ENCODE results near the gene JARID2. TPM values are rescaled to one million over a fixed set of nuclear protein-coding genes. Genes with fewer than 3 reads are reported as not detected.

The JARID2 gene
- polyA plus RNA-seq, 1 of the 3 experiments (the other 2 are of a cell fraction): 3.4 TPM

DNA sequence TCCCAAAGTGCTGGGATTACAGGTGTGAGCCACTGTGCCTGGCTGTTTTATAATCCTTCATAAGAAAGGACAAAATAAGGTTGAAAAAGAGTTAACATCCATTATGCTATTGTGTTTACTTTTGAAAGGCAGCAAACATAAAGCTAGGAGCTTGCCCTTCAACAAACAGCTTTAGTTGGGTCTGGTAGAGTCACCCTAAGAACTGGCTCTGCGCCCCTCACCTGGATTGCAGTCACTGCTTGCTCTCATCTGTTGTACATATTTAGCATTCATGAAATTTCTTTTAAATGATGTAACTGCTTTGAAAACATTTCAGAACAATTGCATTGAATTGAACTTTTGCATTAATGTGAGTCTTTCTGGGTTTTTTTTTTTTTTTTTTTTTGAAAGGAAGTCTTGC, 38.9 kb downstream of the JARID2 start:
- TF ChIP-seq JUND (IDR thresholded peaks at IDR 0.05) (peak; percentile 23; the same call in 1 of the 2 replicates), TCF12 (IDR thresholded peaks at IDR 0.05) (peak; percentile 36; the same call in 1 of the 2 replicates), SMC3 (IDR thresholded peaks at IDR 0.05; ENCODE audit: low read depth, low read length) (no peak), ELF1 (IDR thresholded peaks at IDR 0.05) (no peak), NFIC (IDR thresholded peaks at IDR 0.05; ENCODE audit: borderline replicate concordance) (peak; percentile 22; the same call in 1 of the 2 replicates), NRF1 (IDR thresholded peaks at IDR 0.05; ENCODE audit: low read depth, low read length) (no peak), FOXM1 (IDR thresholded peaks at IDR 0.05; ENCODE audit: low read depth) (no peak), GATA2 (CRISPR knock-in tag; IDR thresholded peaks at IDR 0.05) (no peak), FOXJ3 (CRISPR knock-in tag; IDR thresholded peaks at IDR 0.05) (no peak)
- TF ChIP-seq, protein P1, sequence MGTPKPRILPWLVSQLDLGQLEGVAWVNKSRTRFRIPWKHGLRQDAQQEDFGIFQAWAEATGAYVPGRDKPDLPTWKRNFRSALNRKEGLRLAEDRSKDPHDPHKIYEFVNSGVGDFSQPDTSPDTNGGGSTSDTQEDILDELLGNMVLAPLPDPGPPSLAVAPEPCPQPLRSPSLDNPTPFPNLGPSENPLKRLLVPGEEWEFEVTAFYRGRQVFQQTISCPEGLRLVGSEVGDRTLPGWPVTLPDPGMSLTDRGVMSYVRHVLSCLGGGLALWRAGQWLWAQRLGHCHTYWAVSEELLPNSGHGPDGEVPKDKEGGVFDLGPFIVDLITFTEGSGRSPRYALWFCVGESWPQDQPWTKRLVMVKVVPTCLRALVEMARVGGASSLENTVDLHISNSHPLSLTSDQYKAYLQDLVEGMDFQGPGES (IDR thresholded peaks at IDR 0.05; ENCODE audit: low read depth, low read length): no peak
- TF ChIP-seq, protein P2, sequence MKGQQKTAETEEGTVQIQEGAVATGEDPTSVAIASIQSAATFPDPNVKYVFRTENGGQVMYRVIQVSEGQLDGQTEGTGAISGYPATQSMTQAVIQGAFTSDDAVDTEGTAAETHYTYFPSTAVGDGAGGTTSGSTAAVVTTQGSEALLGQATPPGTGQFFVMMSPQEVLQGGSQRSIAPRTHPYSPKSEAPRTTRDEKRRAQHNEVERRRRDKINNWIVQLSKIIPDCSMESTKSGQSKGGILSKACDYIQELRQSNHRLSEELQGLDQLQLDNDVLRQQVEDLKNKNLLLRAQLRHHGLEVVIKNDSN (IDR thresholded peaks at IDR 0.05; ENCODE audit: borderline replicate concordance, low read depth): no peak
- Histone ChIP-seq H3K27me3 (ENCODE audit: insufficient read depth) (no peaks in the 10 kb centered on the region), H4K20me1 (ENCODE audit: insufficient read depth) (peaks cover 15% of the 10 kb centered on the region), H3K36me3 (replicated peaks in 1 of 2; ENCODE audit: control insufficient read depth in 1 of 2, insufficient read depth in 2 of 2, low read length in 1 of 2) (no peaks in the 10 kb centered on the region), H3K9ac (no peak overlapping the region), H3K79me2 (ENCODE audit: insufficient read depth) (peaks cover 28% of the 10 kb centered on the region; the same call in 1 of the 2 replicates), H3K9me3 (no peaks in the 10 kb centered on the region), H3K4me3 (ENCODE audit: low read depth in 2 of 2, low read length in 1 of 2) (no peak overlapping the region), H2AFZ (ENCODE audit: low read depth) (no peak overlapping the region), H3K9me2 (no peaks in the 10 kb centered on the region), H3F3A (replicated peaks; ENCODE audit: insufficient read depth) (peaks cover 5% of the 10 kb centered on the region), H3K4me2 (no peak overlapping the region), H3K27ac (ENCODE audit: low read depth in 2 of 2, low read length in 1 of 2) (no peak overlapping the region), H3K4me1 (ENCODE audit: control insufficient read depth in 1 of 2, insufficient read depth in 2 of 2, low read depth in 1 of 2, low read length in 1 of 2) (peaks cover 0 to 14% of the 10 kb centered on the region in 2 experiments; a peak in 1 of 4 replicates)
- ChIA-PET POLR2A (interaction anchor here (0.7 kb wide), 1 partner anchor 813 kb away, joined by 3 read pairs; no protein-coding TSS in a partner anchor), CTCF (interaction anchor here (1.0 to 1.8 kb wide), 2 partner anchors 160 to 1074 kb away, joined by 4 read pairs; no protein-coding TSS in a partner anchor)
- no peak for DNase-seq
- 83% methylated on average over 1 of the region's 1 CpG for WGBS (ENCODE audit: low lambda C conversion rate)

DNA sequence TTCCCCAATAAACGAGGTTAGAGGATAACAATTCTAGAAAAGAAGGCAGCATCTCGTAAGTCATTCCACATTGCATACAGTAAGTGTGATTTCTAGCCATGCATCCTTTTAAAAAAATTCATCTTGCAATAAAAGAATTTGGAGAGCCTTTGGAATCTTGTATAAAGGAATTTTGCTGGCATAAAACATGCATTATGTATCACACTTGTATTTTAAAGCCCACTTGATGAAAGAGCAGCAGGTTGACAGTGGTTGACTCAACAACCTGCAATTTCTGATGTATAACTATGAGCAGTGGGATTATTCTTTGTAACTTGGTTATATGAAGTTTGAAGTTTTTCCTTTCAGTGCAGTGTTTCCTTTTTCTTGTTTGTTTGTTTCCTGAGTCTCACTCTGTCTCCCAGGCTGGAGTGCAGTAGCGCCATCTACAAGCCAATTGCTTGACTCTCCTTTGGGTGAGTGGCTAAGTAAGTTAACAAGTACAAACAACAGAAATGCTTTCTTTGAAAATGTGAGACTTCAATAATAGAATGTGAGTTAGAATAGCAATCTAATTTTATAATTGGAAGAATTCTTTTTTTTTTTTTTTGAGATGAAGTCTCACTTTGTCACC, 39.9 kb downstream of the JARID2 start:
- Histone ChIP-seq H3K27me3 (ENCODE audit: insufficient read depth) (no peaks in the 10 kb centered on the region), H4K20me1 (ENCODE audit: insufficient read depth) (peaks cover 11% of the 10 kb centered on the region), H3K36me3 (replicated peaks in 1 of 2; ENCODE audit: control insufficient read depth in 1 of 2, insufficient read depth in 2 of 2, low read length in 1 of 2) (no peaks in the 10 kb centered on the region), H2AFZ (ENCODE audit: low read depth) (no peak overlapping the region), H3F3A (replicated peaks; ENCODE audit: insufficient read depth) (peaks cover 5% of the 10 kb centered on the region), H3K9me3 (no peaks in the 10 kb centered on the region), H3K9ac (no peak overlapping the region), H3K9me2 (no peaks in the 10 kb centered on the region), H3K4me1 (ENCODE audit: control insufficient read depth in 1 of 2, insufficient read depth in 2 of 2, low read depth in 1 of 2, low read length in 1 of 2) (peaks cover 0 to 10% of the 10 kb centered on the region in 2 experiments; a peak in 1 of 4 replicates), H3K79me2 (ENCODE audit: insufficient read depth) (peaks cover 28% of the 10 kb centered on the region; the same call in 1 of the 2 replicates), H3K4me3 (ENCODE audit: low read depth in 2 of 2, low read length in 1 of 2) (no peak overlapping the region), H3K27ac (ENCODE audit: low read depth in 2 of 2, low read length in 1 of 2) (no peak overlapping the region), H3K4me2 (no peak overlapping the region)
- WGBS (ENCODE audit: low lambda C conversion rate): 94% methylated on average over 3 of the region's 3 CpGs
- DNase-seq: no peak
- ChIA-PET POLR2A (interaction anchor here (0.7 kb wide), 1 partner anchor 814 kb away, joined by 3 read pairs; no protein-coding TSS in a partner anchor), CTCF (no interaction called here)
- TF ChIP-seq SMC3 (IDR thresholded peaks at IDR 0.05; ENCODE audit: low read depth, low read length) (peak; percentile 3; the same call in 1 of the 2 replicates), TCF12 (IDR thresholded peaks at IDR 0.05) (peak; percentile 23; the same call in 1 of the 2 replicates), RAD21 (IDR thresholded peaks at IDR 0.05; ENCODE audit: low read length) (peak; percentile 40), GABPA (IDR thresholded peaks at IDR 0.05; ENCODE audit: low read depth) (no peak), FOSL2 (IDR thresholded peaks at IDR 0.05; ENCODE audit: borderline replicate concordance, low read depth) (0 out of 2 replicates have a peak, but pooled peaks have one; percentile 5), YY1 (IDR thresholded peaks at IDR 0.05; ENCODE audit: low read depth) (no peak), RFX5 (IDR thresholded peaks at IDR 0.05; ENCODE audit: low read length) (no peak), CHD2 (IDR thresholded peaks at IDR 0.05; ENCODE audit: low read length, partially characterized antibody) (no peak), GATA2 (CRISPR knock-in tag; IDR thresholded peaks at IDR 0.05) (no peak)
- TF ChIP-seq, protein P3, sequence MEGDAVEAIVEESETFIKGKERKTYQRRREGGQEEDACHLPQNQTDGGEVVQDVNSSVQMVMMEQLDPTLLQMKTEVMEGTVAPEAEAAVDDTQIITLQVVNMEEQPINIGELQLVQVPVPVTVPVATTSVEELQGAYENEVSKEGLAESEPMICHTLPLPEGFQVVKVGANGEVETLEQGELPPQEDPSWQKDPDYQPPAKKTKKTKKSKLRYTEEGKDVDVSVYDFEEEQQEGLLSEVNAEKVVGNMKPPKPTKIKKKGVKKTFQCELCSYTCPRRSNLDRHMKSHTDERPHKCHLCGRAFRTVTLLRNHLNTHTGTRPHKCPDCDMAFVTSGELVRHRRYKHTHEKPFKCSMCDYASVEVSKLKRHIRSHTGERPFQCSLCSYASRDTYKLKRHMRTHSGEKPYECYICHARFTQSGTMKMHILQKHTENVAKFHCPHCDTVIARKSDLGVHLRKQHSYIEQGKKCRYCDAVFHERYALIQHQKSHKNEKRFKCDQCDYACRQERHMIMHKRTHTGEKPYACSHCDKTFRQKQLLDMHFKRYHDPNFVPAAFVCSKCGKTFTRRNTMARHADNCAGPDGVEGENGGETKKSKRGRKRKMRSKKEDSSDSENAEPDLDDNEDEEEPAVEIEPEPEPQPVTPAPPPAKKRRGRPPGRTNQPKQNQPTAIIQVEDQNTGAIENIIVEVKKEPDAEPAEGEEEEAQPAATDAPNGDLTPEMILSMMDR (IDR thresholded peaks at IDR 0.05): peak; percentile 34; the same call in 1 of the 2 replicates

Data from SK-N-SH (cell line).